ENCODE data around the gene LEMD1.
"Not testable (repeated sequence)": the region's sequence is repeated elsewhere in the genome, so short reads cannot be mapped to it uniquely, and the experiment has no call there.

The LEMD1 gene

GRCh38 chr1:205424901-205425600 is 3.2 kb upstream of the LEMD1 start:
- no peak for DNase-seq

- DNase-seq: no peak
Measured at GRCh38 chr1:205423814-205424399, 2.1 kb upstream of the LEMD1 start.

GRCh38 chr1:205422993-205423642 is 1.3 kb upstream of the LEMD1 start:
- no peak for DNase-seq

GRCh38 chr1:205420938-205421337 is 918 bp downstream of the LEMD1 start:
- no peak for DNase-seq

- no peak for DNase-seq
Measured at GRCh38 chr1:205417870-205418635, 3.8 kb downstream of the LEMD1 start.

GRCh38 chr1:205416322-205416721 is 5.5 kb downstream of the LEMD1 start:
- no peak for DNase-seq

- DNase-seq: no peak
Measured at GRCh38 chr1:205410581-205411298, 11.1 kb downstream of the LEMD1 start.

GRCh38 chr1:205407970-205408369 is 13.9 kb downstream of the LEMD1 start:
- no peak for DNase-seq

- DNase-seq: not testable (repeated sequence)
Measured at GRCh38 chr1:205406252-205406651, 15.6 kb downstream of the LEMD1 start.

- DNase-seq: not testable (repeated sequence)
Measured at GRCh38 chr1:205404484-205404883, 17.4 kb downstream of the LEMD1 start.

GRCh38 chr1:205398586-205398985 is 23.3 kb downstream of the LEMD1 start:
- no peak for DNase-seq

GRCh38 chr1:205396967-205397616 is 24.8 kb downstream of the LEMD1 start:
- no peak for DNase-seq

GRCh38 chr1:205395616-205396015 is 26.2 kb downstream of the LEMD1 start:
- DNase-seq: no peak

- no peak for DNase-seq
Measured at GRCh38 chr1:205392650-205393049, 29.2 kb downstream of the LEMD1 start.

GRCh38 chr1:205391386-205391785 is 30.5 kb downstream of the LEMD1 start:
- DNase-seq: no peak

- DNase-seq: no peak
Measured at GRCh38 chr1:205387845-205388244, 34.0 kb downstream of the LEMD1 start.

- DNase-seq: not testable (repeated sequence)
Measured at GRCh38 chr1:205382990-205383389, 38.9 kb downstream of the LEMD1 start.

GRCh38 chr1:205382561-205382960 is 39.3 kb downstream of the LEMD1 start:
- DNase-seq: no peak

GRCh38 chr1:205381305-205381704 is 40.6 kb downstream of the LEMD1 start:
- no peak for DNase-seq

GRCh38 chr1:205380882-205381281 is 41.0 kb downstream of the LEMD1 start:
- no peak for DNase-seq

- DNase-seq: no peak
Measured at GRCh38 chr1:205379056-205379455, 42.8 kb downstream of the LEMD1 start.

GRCh38 chr1:205377355-205377754 is 44.5 kb downstream of the LEMD1 start:
- no peak for DNase-seq
